Measurements from ENCODE around the gene FBXO48.

The FBXO48 gene

DNA sequence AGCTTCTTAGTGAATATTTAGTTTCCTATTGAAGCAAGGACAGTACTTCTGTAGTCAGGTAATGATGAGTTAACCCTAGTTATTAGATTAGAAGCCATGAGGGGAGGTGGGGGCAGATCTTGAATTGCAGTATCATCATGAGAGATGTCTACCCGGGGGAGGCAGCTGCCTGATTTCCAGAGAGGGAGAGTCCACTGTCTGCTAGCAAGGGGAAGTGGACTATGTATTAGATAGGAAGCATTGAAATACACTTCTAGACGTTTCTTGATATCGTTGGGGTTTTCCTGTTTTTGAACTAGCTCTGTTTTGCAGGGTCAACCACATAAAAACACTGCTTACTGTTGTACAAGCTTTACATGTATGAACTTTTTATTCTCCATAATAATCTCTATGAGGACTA lies 39.1 kb upstream of the FBXO48 start:
- DNase-seq (ENCODE audit: extremely low spot score) = no peak
- ChIA-PET POLR2A (interaction anchor here (0.6 kb wide), 1 partner anchor 162 kb away, joined by 3 read pairs; no protein-coding TSS in a partner anchor), CTCF (interaction anchor here (0.8 kb wide), 1 partner anchor 64 kb away, joined by 3 read pairs; no protein-coding TSS in a partner anchor)
- TF ChIP-seq BHLHE40 (IDR thresholded peaks at IDR 0.05; ENCODE audit: borderline replicate concordance) (no peak), NFRKB (IDR thresholded peaks at IDR 0.05) (no peak), LEF1 (IDR thresholded peaks at IDR 0.05; ENCODE audit: borderline replicate concordance) (no peak), ARNT (IDR thresholded peaks at IDR 0.05) (no peak), SUZ12 (IDR thresholded peaks at IDR 0.05) (no peak), PKNOX1 (IDR thresholded peaks at IDR 0.05) (no peak), SP1 (IDR thresholded peaks at IDR 0.05) (no peak), TARDBP (IDR thresholded peaks at IDR 0.05) (no peak), FOXM1 (IDR thresholded peaks at IDR 0.05; ENCODE audit: borderline replicate concordance) (no peak), ELF4 (IDR thresholded peaks at IDR 0.05) (no peak), ZNF384 (IDR thresholded peaks at IDR 0.05) (no peak), L3MBTL2 (conservative IDR thresholded peaks at IDR 0.05) (no peak), CTBP1 (IDR thresholded peaks at IDR 0.05; ENCODE audit: borderline replicate concordance) (no peak)

DNA sequence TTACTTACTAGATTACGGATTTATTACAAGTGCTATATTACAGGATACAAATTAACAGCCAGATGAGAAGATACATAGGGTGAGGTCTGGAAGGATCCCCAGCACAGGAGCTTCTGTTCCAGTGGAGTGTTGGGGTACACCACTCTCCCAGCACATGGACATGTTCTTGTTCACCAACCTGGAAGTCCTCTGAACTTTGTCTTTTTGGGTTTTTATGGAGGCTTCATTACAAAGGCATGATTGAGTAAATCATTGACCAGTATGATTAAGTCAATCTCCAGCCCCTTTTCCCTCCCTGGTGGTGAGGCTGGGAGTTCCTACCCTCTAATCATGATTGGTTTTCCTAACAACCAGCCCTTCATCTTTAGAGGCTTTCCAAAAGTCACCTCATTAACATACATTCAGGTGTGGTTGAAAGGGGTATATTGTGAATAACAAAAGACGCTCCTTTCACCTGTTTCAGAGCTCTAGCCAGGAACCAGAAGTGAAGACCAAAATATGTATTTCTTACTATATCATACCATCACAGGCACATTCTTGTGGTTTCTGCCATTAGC lies 38.6 kb upstream of the FBXO48 start:
- ChIA-PET POLR2A (interaction anchor here (0.6 kb wide), 1 partner anchor 162 kb away, joined by 3 read pairs; no protein-coding TSS in a partner anchor), CTCF (interaction anchor here (0.8 kb wide), 1 partner anchor 64 kb away, joined by 3 read pairs; no protein-coding TSS in a partner anchor)
- no peak for DNase-seq (ENCODE audit: extremely low spot score)
- TF ChIP-seq LEF1 (IDR thresholded peaks at IDR 0.05; ENCODE audit: borderline replicate concordance) (no peak), SUZ12 (IDR thresholded peaks at IDR 0.05) (no peak), TARDBP (IDR thresholded peaks at IDR 0.05) (no peak), BHLHE40 (IDR thresholded peaks at IDR 0.05; ENCODE audit: borderline replicate concordance) (no peak), NFRKB (IDR thresholded peaks at IDR 0.05) (no peak), L3MBTL2 (conservative IDR thresholded peaks at IDR 0.05) (no peak), ZNF384 (IDR thresholded peaks at IDR 0.05) (no peak), ARNT (IDR thresholded peaks at IDR 0.05) (no peak), FOXM1 (IDR thresholded peaks at IDR 0.05; ENCODE audit: borderline replicate concordance) (no peak)

DNA sequence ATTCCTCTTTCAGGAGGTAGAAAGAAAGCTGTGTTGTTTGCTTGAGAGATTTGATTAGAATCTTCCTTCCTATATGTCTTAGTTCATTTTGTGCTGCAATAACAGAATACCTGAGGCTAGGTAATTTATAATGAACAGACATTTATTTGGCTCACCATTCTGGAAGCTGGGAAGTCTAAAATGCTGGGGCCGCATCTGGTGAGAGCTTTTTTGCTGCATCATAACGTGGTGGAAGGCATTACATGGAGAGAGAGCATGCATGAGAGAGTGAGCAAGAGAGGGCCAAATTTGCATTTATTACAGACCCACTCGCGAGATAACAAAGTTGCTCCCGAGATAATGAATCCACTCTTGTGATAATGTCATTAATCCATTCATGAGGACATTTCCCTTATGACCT lies 34.7 kb upstream of the FBXO48 start:
- no peak for DNase-seq (ENCODE audit: extremely low spot score)
- ChIA-PET CTCF (no interaction called here), POLR2A (no interaction called here)
- no peak for TF ChIP-seq ARNT (IDR thresholded peaks at IDR 0.05)
- no peak for TF ChIP-seq CTBP1 (IDR thresholded peaks at IDR 0.05; ENCODE audit: borderline replicate concordance)
- TF ChIP-seq FOXM1 (IDR thresholded peaks at IDR 0.05; ENCODE audit: borderline replicate concordance) = no peak
- TF ChIP-seq FOXK2 (IDR thresholded peaks at IDR 0.05) = no peak
- no peak for TF ChIP-seq ELF4 (IDR thresholded peaks at IDR 0.05)
- no peak for TF ChIP-seq FOXA1 (IDR thresholded peaks at IDR 0.05)
- no peak for TF ChIP-seq LEF1 (IDR thresholded peaks at IDR 0.05; ENCODE audit: borderline replicate concordance)
- no peak for TF ChIP-seq SP1 (IDR thresholded peaks at IDR 0.05)
- TF ChIP-seq HDGF (IDR thresholded peaks at IDR 0.05; ENCODE audit: borderline replicate concordance) = no peak
- TF ChIP-seq PKNOX1 (IDR thresholded peaks at IDR 0.05) = no peak
- TF ChIP-seq TARDBP (IDR thresholded peaks at IDR 0.05) = no peak
- no peak for TF ChIP-seq NFRKB (IDR thresholded peaks at IDR 0.05)
- TF ChIP-seq BHLHE40 (IDR thresholded peaks at IDR 0.05; ENCODE audit: borderline replicate concordance) = no peak
- no peak for TF ChIP-seq L3MBTL2 (conservative IDR thresholded peaks at IDR 0.05)
- no peak for TF ChIP-seq ZNF384 (IDR thresholded peaks at IDR 0.05)
- TF ChIP-seq SUZ12 (IDR thresholded peaks at IDR 0.05) = no peak

GRCh38 chr2:68500649-68501048 lies 33.6 kb upstream of the FBXO48 start:
- no peak for DNase-seq (ENCODE audit: extremely low spot score)
- ChIA-PET POLR2A (no interaction called here), CTCF (no interaction called here)
- TF ChIP-seq ZNF384 (IDR thresholded peaks at IDR 0.05) = no peak
- no peak for TF ChIP-seq ARNT (IDR thresholded peaks at IDR 0.05)
- TF ChIP-seq FOXM1 (IDR thresholded peaks at IDR 0.05; ENCODE audit: borderline replicate concordance) = no peak
- no peak for TF ChIP-seq BHLHE40 (IDR thresholded peaks at IDR 0.05; ENCODE audit: borderline replicate concordance)
- no peak for TF ChIP-seq CTBP1 (IDR thresholded peaks at IDR 0.05; ENCODE audit: borderline replicate concordance)
- TF ChIP-seq FOXA1 (IDR thresholded peaks at IDR 0.05) = no peak
- TF ChIP-seq HDGF (IDR thresholded peaks at IDR 0.05; ENCODE audit: borderline replicate concordance) = no peak
- TF ChIP-seq SP1 (IDR thresholded peaks at IDR 0.05) = no peak
- no peak for TF ChIP-seq TARDBP (IDR thresholded peaks at IDR 0.05)
- TF ChIP-seq NFRKB (IDR thresholded peaks at IDR 0.05) = no peak

GRCh38 chr2:68499133-68499532 lies 32.0 kb upstream of the FBXO48 start:
- DNase-seq (ENCODE audit: extremely low spot score) = no peak
- no peak for TF ChIP-seq FOXK2 (IDR thresholded peaks at IDR 0.05)
- no peak for TF ChIP-seq FOXM1 (IDR thresholded peaks at IDR 0.05; ENCODE audit: borderline replicate concordance)
- TF ChIP-seq SP1 (IDR thresholded peaks at IDR 0.05) = no peak
- no peak for TF ChIP-seq ELF4 (IDR thresholded peaks at IDR 0.05)
- no peak for TF ChIP-seq CTBP1 (IDR thresholded peaks at IDR 0.05; ENCODE audit: borderline replicate concordance)
- TF ChIP-seq SUZ12 (IDR thresholded peaks at IDR 0.05) = no peak
- TF ChIP-seq PKNOX1 (IDR thresholded peaks at IDR 0.05) = no peak
- no peak for TF ChIP-seq LEF1 (IDR thresholded peaks at IDR 0.05; ENCODE audit: borderline replicate concordance)
- TF ChIP-seq BHLHE40 (IDR thresholded peaks at IDR 0.05; ENCODE audit: borderline replicate concordance) = no peak
- TF ChIP-seq L3MBTL2 (conservative IDR thresholded peaks at IDR 0.05) = no peak
- TF ChIP-seq FOXA1 (IDR thresholded peaks at IDR 0.05) = no peak
- TF ChIP-seq ZNF384 (IDR thresholded peaks at IDR 0.05) = no peak
- TF ChIP-seq ARNT (IDR thresholded peaks at IDR 0.05) = no peak
- no peak for TF ChIP-seq TARDBP (IDR thresholded peaks at IDR 0.05)
- no peak for TF ChIP-seq HDGF (IDR thresholded peaks at IDR 0.05; ENCODE audit: borderline replicate concordance)
- TF ChIP-seq NFRKB (IDR thresholded peaks at IDR 0.05) = no peak
- ChIA-PET CTCF (no interaction called here), POLR2A (no interaction called here)

- ChIA-PET POLR2A (no interaction called here), CTCF (no interaction called here)
- no peak for DNase-seq (ENCODE audit: extremely low spot score)
- no peak for TF ChIP-seq NFRKB (IDR thresholded peaks at IDR 0.05)
- TF ChIP-seq FOXM1 (IDR thresholded peaks at IDR 0.05; ENCODE audit: borderline replicate concordance) = no peak
- TF ChIP-seq CTBP1 (IDR thresholded peaks at IDR 0.05; ENCODE audit: borderline replicate concordance) = no peak
- TF ChIP-seq FOXA1 (IDR thresholded peaks at IDR 0.05) = no peak
- TF ChIP-seq HDGF (IDR thresholded peaks at IDR 0.05; ENCODE audit: borderline replicate concordance) = no peak
- no peak for TF ChIP-seq LEF1 (IDR thresholded peaks at IDR 0.05; ENCODE audit: borderline replicate concordance)
- TF ChIP-seq SUZ12 (IDR thresholded peaks at IDR 0.05) = no peak
- no peak for TF ChIP-seq ELF4 (IDR thresholded peaks at IDR 0.05)
- no peak for TF ChIP-seq PKNOX1 (IDR thresholded peaks at IDR 0.05)
- TF ChIP-seq FOXK2 (IDR thresholded peaks at IDR 0.05) = no peak
- no peak for TF ChIP-seq ARNT (IDR thresholded peaks at IDR 0.05)
- no peak for TF ChIP-seq TARDBP (IDR thresholded peaks at IDR 0.05)
- TF ChIP-seq L3MBTL2 (conservative IDR thresholded peaks at IDR 0.05) = no peak
- no peak for TF ChIP-seq ZNF384 (IDR thresholded peaks at IDR 0.05)
- TF ChIP-seq BHLHE40 (IDR thresholded peaks at IDR 0.05; ENCODE audit: borderline replicate concordance) = no peak
- no peak for TF ChIP-seq SP1 (IDR thresholded peaks at IDR 0.05)
Observed at GRCh38 chr2:68491582-68491981, 24.5 kb upstream of the FBXO48 start.

All from HEK293T (cell line).